ENCODE measurements around the gene PDCD1.
"Not testable (repeated sequence)": the region's sequence is repeated elsewhere in the genome, so short reads cannot be mapped to it uniquely, and the experiment has no call there.

PDCD1 gene

GRCh38 chr2:241850544-241851324 lies 8.0 kb downstream of the PDCD1 start:
- no peak for FAIRE-seq

- FAIRE-seq, result no peak
These were observed 8.8 kb downstream of the PDCD1 start for GRCh38 chr2:241849616-241850543.

GRCh38 chr2:241848761-241849615 lies 9.7 kb downstream of the PDCD1 start:
- no peak for FAIRE-seq

GRCh38 chr2:241846406-241846805 lies 12.3 kb downstream of the PDCD1 start:
- FAIRE-seq, result no peak

GRCh38 chr2:241844831-241845578 lies 13.7 kb downstream of the PDCD1 start:
- FAIRE-seq, result no peak

GRCh38 chr2:241844066-241844728 lies 14.5 kb downstream of the PDCD1 start:
- FAIRE-seq, result no peak

GRCh38 chr2:241843321-241844065 lies 15.2 kb downstream of the PDCD1 start:
- FAIRE-seq, result no peak

GRCh38 chr2:241842620-241843211 lies 16.0 kb downstream of the PDCD1 start:
- no peak for FAIRE-seq

- no peak for FAIRE-seq
These were observed 16.7 kb downstream of the PDCD1 start for GRCh38 chr2:241842067-241842415.

GRCh38 chr2:241841181-241842066 lies 17.3 kb downstream of the PDCD1 start:
- FAIRE-seq, result no peak

- no peak for FAIRE-seq
These were observed 21.3 kb downstream of the PDCD1 start for GRCh38 chr2:241837197-241837965.

GRCh38 chr2:241836292-241836691 lies 22.4 kb downstream of the PDCD1 start:
- no peak for FAIRE-seq

- FAIRE-seq, result no peak
These were observed 23.1 kb downstream of the PDCD1 start for GRCh38 chr2:241835611-241836010.

GRCh38 chr2:241834527-241835210 lies 24.0 kb downstream of the PDCD1 start:
- FAIRE-seq, result no peak

GRCh38 chr2:241833756-241834526 lies 24.8 kb downstream of the PDCD1 start:
- FAIRE-seq, result not testable (repeated sequence)

GRCh38 chr2:241833101-241833663 lies 25.5 kb downstream of the PDCD1 start:
- FAIRE-seq, result no peak

- no peak for FAIRE-seq
These were observed 31.3 kb downstream of the PDCD1 start for GRCh38 chr2:241827394-241827793.
